Activated B cell treated with CpG ODN at 0.5 μM for 24 hours (primary cell): ENCODE measurements around the gene CRACR2B. TPM values are rescaled to one million over a fixed set of nuclear protein-coding genes. Genes with fewer than 3 reads are reported as not detected.

Source experiments
- ATAC-seq: fragments of 200-7000 bp; cut with Tn5 transposase; one replicate; pipeline ENCODE4 v1.10.0; 2021; ENCODE audit warnings: low read depth, mild to moderate bottlenecking, moderate library complexity
- CTCF ChIA-PET: fragments of 350-600 bp; sonication (Branson Sonifier 250); formaldehyde crosslinking; loops from one replicate; lab custom pipeline; 2021; ENCODE audit warnings: antibody characterized with exemption; lab: Charles Lee
- POLR2A ChIA-PET: fragments of 350-600 bp; sonication (Branson Sonifier 250); formaldehyde crosslinking; loops from one replicate; lab custom pipeline; 2021; ENCODE audit warnings: antibody characterized with exemption; lab: Charles Lee
- DNase-seq: peaks from one replicate; pipeline ENCODE4 v3.0.0; 2022
- H3K27ac Mint-ChIP-seq: one replicate; pipeline ENCODE4 v1.8.0; 2020; ENCODE audit warnings: mixed read lengths
- H3K27me3 Mint-ChIP-seq: one replicate; pipeline ENCODE4 v1.8.0; 2021; ENCODE audit warnings: mixed read lengths
- H3K36me3 Mint-ChIP-seq: one replicate; pipeline ENCODE4 v1.8.0; 2021; ENCODE audit warnings: low read depth, mixed read lengths
- H3K4me1 Mint-ChIP-seq: one replicate; pipeline ENCODE4 v1.8.0; 2021; ENCODE audit warnings: mixed read lengths
- H3K4me3 Mint-ChIP-seq: one replicate; pipeline ENCODE4 v1.8.0; 2020; ENCODE audit warnings: mild to moderate bottlenecking, mixed read lengths
- H3K9me3 Mint-ChIP-seq: one replicate; pipeline ENCODE4 v1.8.0; 2020; ENCODE audit warnings: mixed read lengths
- intact Hi-C: fragments of 100-400 bp; cut with micrococcal nuclease; formaldehyde crosslinking; loops from one replicate; pipeline ENCODE4 v1.15.1; 2024
- total RNA-seq: library from RNA; stranded (reverse); gene quantifications from 2 replicates; pipeline ENCODE4 v1.2.3, GENCODE V29; 2022
- TF ChIP-seq, protein P1 (sequence below): fragments of 200-600 bp; IDR thresholded peaks from one replicate; pipeline ENCODE4 v1.8.0; 2022; ENCODE audit warnings: antibody characterized with exemption, mild to moderate bottlenecking

Gene CRACR2B
- total RNA-seq, 1 donor from 2014 or later = 4.5 TPM

DNA sequence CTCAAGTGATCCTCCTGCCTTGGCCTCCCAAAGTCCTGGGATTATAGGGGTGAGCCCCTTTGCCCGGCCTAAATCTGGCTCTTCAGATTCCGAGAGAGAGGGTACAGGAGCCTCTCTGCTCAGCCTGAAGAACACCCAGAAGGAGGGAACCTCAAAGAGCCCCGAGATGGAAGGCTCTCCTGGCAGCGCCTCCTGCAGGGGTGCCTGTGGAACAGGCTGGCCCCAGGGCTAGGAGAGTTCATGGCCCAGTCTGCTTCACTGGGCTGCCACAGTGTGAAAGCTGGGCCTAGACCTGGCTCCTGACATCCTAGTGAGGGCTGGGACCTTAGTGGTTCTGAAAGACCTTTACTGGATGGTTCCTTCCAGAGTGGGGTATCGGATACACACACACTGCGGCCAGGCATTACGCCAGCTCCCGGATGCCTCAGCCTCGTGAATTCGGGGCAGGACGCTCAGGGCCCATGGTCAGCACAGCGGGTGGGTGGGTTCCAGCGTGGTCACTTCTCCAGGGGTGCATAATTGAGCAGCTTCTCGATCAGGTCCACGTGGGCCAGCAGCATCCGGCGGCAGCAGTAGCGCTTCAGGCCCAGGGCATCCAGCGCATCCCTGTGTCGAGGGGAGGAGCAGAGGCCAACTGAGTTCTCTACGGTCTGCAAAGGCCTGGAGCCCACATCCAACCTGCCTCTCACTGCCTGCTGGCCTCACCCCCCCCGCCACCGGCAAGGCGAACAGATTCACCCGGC lies 12.3 kb downstream of the CRACR2B start:
- ChIA-PET CTCF (no interaction called here), POLR2A (interaction anchor here (1.0 to 1.1 kb wide), 2 partner anchors 10 to 21 kb away, joined by 3 to 4 read pairs; partner anchors contain the start of gene PNPLA2)
- DNase-seq = no peak
- intact Hi-C loops = loop anchor here (10.0 kb wide), 1 partner anchor 735 kb away; the partner anchor contains the start of gene DUSP8
- Mint-ChIP-seq H3K27me3 (peaks cover 2% of the 10 kb centered on the region), H3K4me1 (peaks cover 34% of the 10 kb centered on the region), H3K4me3 (peak overlapping the region; percentile 89), H3K9me3 (no peaks in the 10 kb centered on the region), H3K27ac (no peak overlapping the region), H3K36me3 (peaks cover 36% of the 10 kb centered on the region)
- no peak for ATAC-seq
- TF ChIP-seq, protein P1, sequence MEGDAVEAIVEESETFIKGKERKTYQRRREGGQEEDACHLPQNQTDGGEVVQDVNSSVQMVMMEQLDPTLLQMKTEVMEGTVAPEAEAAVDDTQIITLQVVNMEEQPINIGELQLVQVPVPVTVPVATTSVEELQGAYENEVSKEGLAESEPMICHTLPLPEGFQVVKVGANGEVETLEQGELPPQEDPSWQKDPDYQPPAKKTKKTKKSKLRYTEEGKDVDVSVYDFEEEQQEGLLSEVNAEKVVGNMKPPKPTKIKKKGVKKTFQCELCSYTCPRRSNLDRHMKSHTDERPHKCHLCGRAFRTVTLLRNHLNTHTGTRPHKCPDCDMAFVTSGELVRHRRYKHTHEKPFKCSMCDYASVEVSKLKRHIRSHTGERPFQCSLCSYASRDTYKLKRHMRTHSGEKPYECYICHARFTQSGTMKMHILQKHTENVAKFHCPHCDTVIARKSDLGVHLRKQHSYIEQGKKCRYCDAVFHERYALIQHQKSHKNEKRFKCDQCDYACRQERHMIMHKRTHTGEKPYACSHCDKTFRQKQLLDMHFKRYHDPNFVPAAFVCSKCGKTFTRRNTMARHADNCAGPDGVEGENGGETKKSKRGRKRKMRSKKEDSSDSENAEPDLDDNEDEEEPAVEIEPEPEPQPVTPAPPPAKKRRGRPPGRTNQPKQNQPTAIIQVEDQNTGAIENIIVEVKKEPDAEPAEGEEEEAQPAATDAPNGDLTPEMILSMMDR = no peak

DNA sequence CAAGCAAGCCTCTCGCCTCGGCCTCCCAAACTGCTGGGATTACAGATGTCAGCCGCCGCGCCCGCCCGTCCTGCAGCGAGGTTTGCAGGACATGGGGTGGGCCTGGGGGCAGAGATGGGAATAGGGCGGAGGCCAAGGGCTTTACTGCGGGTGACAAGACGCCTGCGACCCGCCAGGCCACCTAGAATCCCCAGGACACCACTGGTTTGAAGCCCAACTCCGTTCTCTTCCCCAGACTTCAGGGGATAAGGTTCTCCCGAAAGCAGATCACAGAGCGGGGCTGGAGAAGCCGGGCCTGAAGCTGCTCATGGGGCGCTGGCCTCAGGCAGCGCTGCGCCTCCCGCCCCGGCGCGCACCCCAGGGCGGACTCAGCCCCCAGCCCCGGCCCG lies 14.3 kb downstream of the CRACR2B start:
- peaks cover 36% of the 10 kb centered on the region for H3K36me3 Mint-ChIP-seq
- CTCF ChIA-PET = no interaction called here
- ATAC-seq = peak; percentile 32
- H3K4me3 Mint-ChIP-seq = peak overlapping the region; percentile 89
- POLR2A ChIA-PET = interaction anchor here (1.4 to 2.6 kb wide), 5 partner anchors 9 to 33 kb away, joined by 6 to 45 read pairs (median 17); partner anchors contain the start of genes CD151, PNPLA2 and RPLP2
- H3K4me1 Mint-ChIP-seq = peaks cover 35% of the 10 kb centered on the region
- intact Hi-C loops = loop anchor here (1.0 to 10.0 kb wide), 6 partner anchors 10 to 733 kb away; partner anchors contain the start of genes CD151, CHID1, DUSP8 and GATD1
- peak overlapping the region; percentile 83 for H3K27ac Mint-ChIP-seq
- TF ChIP-seq, protein P1 = no peak
- no peaks in the 10 kb centered on the region for H3K9me3 Mint-ChIP-seq
- H3K27me3 Mint-ChIP-seq = peaks cover 5% of the 10 kb centered on the region
- no peak for DNase-seq

DNA sequence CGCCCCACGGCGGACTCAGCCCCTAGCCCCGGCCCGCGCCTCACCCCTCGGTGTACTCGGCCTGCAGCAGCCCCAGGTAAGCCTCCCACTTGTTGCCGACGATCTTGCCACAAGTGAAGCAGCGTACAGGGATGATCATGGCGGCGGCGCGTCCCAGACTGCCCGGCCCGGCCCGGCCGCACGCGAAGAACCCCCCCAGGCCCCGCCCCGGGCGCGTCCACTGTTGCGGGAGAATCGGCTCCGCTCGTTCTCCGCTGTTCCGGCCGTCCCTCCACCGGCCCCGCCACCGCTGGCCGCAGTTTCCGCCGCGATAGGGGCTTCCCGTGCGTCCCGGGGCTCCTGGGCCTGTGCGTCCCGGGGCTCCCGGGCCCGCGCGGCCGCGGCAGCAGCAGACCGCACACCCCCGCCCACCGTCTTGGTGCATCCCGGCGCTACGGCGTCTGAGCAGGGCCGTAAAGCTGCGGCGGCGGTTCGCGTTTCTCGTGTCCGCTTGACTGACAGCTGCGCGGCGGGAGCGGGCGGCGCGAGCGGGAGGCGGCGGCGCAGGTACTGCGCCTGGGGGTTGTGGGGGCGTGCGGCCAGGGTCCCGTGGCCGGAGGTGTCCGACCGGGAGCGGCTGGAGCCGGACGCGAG lies 14.8 kb downstream of the CRACR2B start, which contains the start of the genes POLR2L and TSPAN4:
TSS of gene POLR2L (minus strand) at position 160 of the 633 bp plus-strand sequence. CDS start at position 139, 21 bp downstream.
TSS of gene TSPAN4 (plus strand) at position 483 of the 633 bp plus-strand sequence. CDS start 7,453 bp downstream, outside the sequence.
- Mint-ChIP-seq H3K27me3 (peaks cover 5% of the 10 kb centered on the region), H3K4me1 (peaks cover 35% of the 10 kb centered on the region), H3K4me3 (peak within 1 kb of the TSS; percentile 89), H3K9me3 (no peaks in the 10 kb centered on the region), H3K36me3 (peaks cover 34% of the 10 kb centered on the region), H3K27ac (peak within 1 kb of the TSS; percentile 83)
- intact Hi-C loops = loop anchor here (1.0 to 10.0 kb wide), 6 partner anchors 10 to 732 kb away; partner anchors contain the start of genes CD151, CHID1, DUSP8 and GATD1
- ChIA-PET POLR2A (interaction anchor here (0.7 to 2.6 kb wide), 14 partner anchors 10 to 730 kb away, joined by 3 to 45 read pairs (median 5); partner anchors contain the start of genes CD151, CHID1, CRACR2B and DUSP8), CTCF (interaction anchor here (1.2 to 1.3 kb wide), 2 partner anchors 8 to 23 kb away, joined by 4 read pairs; no protein-coding TSS in a partner anchor)
- DNase-seq (peak; percentile 92), ATAC-seq (peak; percentile 87)
- TF ChIP-seq, protein P1 = no peak

DNA sequence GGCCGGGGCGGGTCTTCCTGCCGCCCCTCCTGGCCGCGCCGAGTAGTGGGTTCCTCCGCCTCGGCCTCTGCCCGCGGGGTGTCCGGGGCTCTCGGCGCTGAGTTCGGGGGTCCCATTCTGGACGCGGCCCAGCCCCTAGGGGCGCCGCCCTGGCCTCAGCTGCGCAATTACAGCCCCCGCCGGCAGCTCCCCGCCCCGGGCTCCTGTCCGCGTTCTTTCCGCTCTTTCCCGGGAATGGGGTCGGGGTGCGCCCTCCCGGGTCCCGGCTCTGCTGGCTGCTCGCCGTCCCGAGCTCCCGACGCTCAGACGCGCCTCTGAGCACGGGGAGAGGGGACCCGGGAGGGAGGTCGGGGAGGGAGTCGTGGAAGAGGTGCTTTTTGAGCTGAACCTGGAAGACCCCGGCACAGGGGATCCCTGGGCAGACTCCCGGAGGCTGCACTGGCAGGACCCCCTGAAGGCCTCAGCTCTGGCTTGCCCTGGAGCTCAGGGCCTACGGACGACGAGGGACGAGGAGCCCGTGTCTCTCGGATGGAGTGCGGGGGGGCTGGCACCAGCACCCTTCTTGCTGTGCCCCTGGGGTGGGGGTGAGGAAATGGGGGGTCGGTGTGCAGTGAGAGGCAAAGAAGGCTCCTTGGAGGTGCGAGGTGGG lies 15.5 kb downstream of the CRACR2B start:
- Mint-ChIP-seq H3K27ac (no peak overlapping the region), H3K27me3 (peaks cover 5% of the 10 kb centered on the region), H3K36me3 (peaks cover 27% of the 10 kb centered on the region), H3K9me3 (no peaks in the 10 kb centered on the region), H3K4me1 (peaks cover 35% of the 10 kb centered on the region), H3K4me3 (peak overlapping the region; percentile 72)
- TF ChIP-seq, protein P1 = no peak
- ChIA-PET CTCF (interaction anchor here (1.2 to 1.3 kb wide), 2 partner anchors 9 to 24 kb away, joined by 4 read pairs; no protein-coding TSS in a partner anchor), POLR2A (interaction anchor here (0.7 to 2.6 kb wide), 14 partner anchors 10 to 729 kb away, joined by 3 to 45 read pairs (median 5); partner anchors contain the start of genes CD151, CHID1, CRACR2B and DUSP8)
- peak; percentile 7 for ATAC-seq
- DNase-seq = no peak
- intact Hi-C loops = loop anchor here (2.0 to 10.0 kb wide), 3 partner anchors 66 to 732 kb away; partner anchors contain the start of genes CHID1, DUSP8 and GATD1
